ENCODE results near the gene CELA2B.

The CELA2B gene

GRCh38 chr1:15526490-15527339 is 50.8 kb downstream of the CELA2B start, which contains the start of gene DNAJC16 (continued):
- TF ChIP-seq ZBTB6 (tag by site-specific recombination; IDR thresholded peaks at IDR 0.05) (no peak; the same call in 1 of the 2 replicates), ZNF132 (tag by site-specific recombination; IDR thresholded peaks at IDR 0.05; ENCODE audit: borderline replicate concordance) (no peak), GLIS2 (tag by site-specific recombination; IDR thresholded peaks at IDR 0.05) (peak; percentile 91), ZNF621 (tag by site-specific recombination; IDR thresholded peaks at IDR 0.05) (no peak), MYNN (tag by site-specific recombination; IDR thresholded peaks at IDR 0.05; ENCODE audit: borderline replicate concordance) (0 out of 2 replicates have a peak, but pooled peaks have one; percentile 26), ZNF324 (tag by site-specific recombination; IDR thresholded peaks at IDR 0.05) (peak; percentile 94), ZSCAN4 (tag by site-specific recombination; IDR thresholded peaks at IDR 0.05) (no peak), ZNF398 (tag by site-specific recombination; IDR thresholded peaks at IDR 0.05) (peak; percentile 56), ZNF677 (tag by site-specific recombination; IDR thresholded peaks at IDR 0.05) (no peak), FEZF1 (tag by site-specific recombination; IDR thresholded peaks at IDR 0.05) (peak; percentile 98), ZNF768 (tag by site-specific recombination; IDR thresholded peaks at IDR 0.05) (no peak), ZSCAN30 (tag by site-specific recombination; IDR thresholded peaks at IDR 0.05) (peak; percentile 76), ZNF18 (tag by site-specific recombination; IDR thresholded peaks at IDR 0.05) (0 out of 2 replicates have a peak, but pooled peaks have one; percentile 12), ZEB2 (tag by site-specific recombination; IDR thresholded peaks at IDR 0.05) (peak; percentile 92), ZNF837 (tag by site-specific recombination; IDR thresholded peaks at IDR 0.05) (no peak), SP2 (tag by site-specific recombination; IDR thresholded peaks at IDR 0.05) (peak; percentile 85), ZIC2 (tag by site-specific recombination; IDR thresholded peaks at IDR 0.05) (peak; percentile 86; the same call in 1 of the 2 replicates), TSHZ1 (tag by site-specific recombination; IDR thresholded peaks at IDR 0.05; ENCODE audit: borderline replicate concordance) (peak; percentile 6; the same call in 1 of the 2 replicates), ZNF600 (tag by site-specific recombination; IDR thresholded peaks at IDR 0.05) (peak; percentile 58; the same call in 1 of the 2 replicates), GLI4 (tag by site-specific recombination; IDR thresholded peaks at IDR 0.05) (no peak), PATZ1 (tag by site-specific recombination; IDR thresholded peaks at IDR 0.05) (peak; percentile 94), ZFP41 (tag by site-specific recombination; IDR thresholded peaks at IDR 0.05; ENCODE audit: borderline replicate concordance) (no peak), YY1 (tag by site-specific recombination; IDR thresholded peaks at IDR 0.05) (peak; percentile 33; the same call in 1 of the 2 replicates), ZNF521 (tag by site-specific recombination; IDR thresholded peaks at IDR 0.05) (no peak), ZNF585B (tag by site-specific recombination; IDR thresholded peaks at IDR 0.05) (no peak), ZNF629 (tag by site-specific recombination; IDR thresholded peaks at IDR 0.05) (peak; percentile 84), ZBTB21 (tag by site-specific recombination; IDR thresholded peaks at IDR 0.05) (peak; percentile 51; the same call in 1 of the 2 replicates), ZBTB48 (tag by site-specific recombination; IDR thresholded peaks at IDR 0.05) (no peak; the same call in none of the 2 replicates)
